ENCODE data around the gene RPRD2. TPM values are rescaled to one million over a fixed set of nuclear protein-coding genes. Genes with fewer than 3 reads are reported as not detected.

RPRD2 gene
- polyA plus RNA-seq, 3 donors: 5.9 to 9.7 (median 8.2) TPM

- H3K9me3 ChIP-seq (replicated peaks in 1 of 2; ENCODE audit: control insufficient read depth in 1 of 2, insufficient read depth in 1 of 2, low read length in 2 of 2): no peaks in the 10 kb centered on the region
- no peak for TF ChIP-seq CTCF (IDR thresholded peaks at IDR 0.05)
- Mint-ChIP-seq H3K9me3 (peaks cover 0 to 6% (median 0%) of the 10 kb centered on the region in 7 donors), H3K27ac (peak overlapping the region in 1 of 7 donors; percentile 15), H3K4me3 (no peak overlapping the region), H3K36me3 (no peaks in the 10 kb centered on the region), H3K27me3 (ENCODE audit: low read depth in 3 of 3) (peaks cover 1 to 5% (median 4%) of the 10 kb centered on the region in 3 donors), H3K4me1 (peaks cover 1% of the 10 kb centered on the region)
- no peak overlapping the region for H3K27ac ChIP-seq (ENCODE audit: low read depth in 1 of 2, low read length in 2 of 2)
- no peaks in the 10 kb centered on the region for H4K20me1 ChIP-seq (ENCODE audit: insufficient read depth, low read length)
- H3K4me1 ChIP-seq (ENCODE audit: control insufficient read depth in 1 of 2, insufficient read depth in 2 of 2, low read length in 2 of 2): no peaks in the 10 kb centered on the region
- no peak overlapping the region for H3K4me3 ChIP-seq (replicated peaks in 1 of 3; ENCODE audit: low read depth in 2 of 3, low read length in 3 of 3)
- WGBS (ENCODE audit: insufficient coverage): no CpG with 5 or more reads among the region's 2 CpGs
- intact Hi-C loops (cut with micrococcal nuclease): loop anchor here in 1 of 2 donors (10.0 kb wide), 1 partner anchor 75 kb away; no protein-coding TSS in a partner anchor
- H2AFZ ChIP-seq (ENCODE audit: insufficient read depth, low read depth, low read length, poor library complexity, severe bottlenecking): no peak overlapping the region
- H3K4me2 ChIP-seq (replicated peaks; ENCODE audit: extremely low read depth, low read length, poor library complexity, severe bottlenecking): no peak overlapping the region
- no peaks in the 10 kb centered on the region for H3K36me3 ChIP-seq (replicated peaks in 1 of 2; ENCODE audit: control insufficient read depth in 1 of 2, insufficient read depth in 2 of 2, low read length in 2 of 2)
- no peak for DNase-seq
- no peak overlapping the region for H3K9ac ChIP-seq (ENCODE audit: insufficient read depth, low read length, poor library complexity, severe bottlenecking)
- H3K27me3 ChIP-seq (ENCODE audit: control insufficient read depth in 2 of 2, insufficient read depth in 2 of 2, low read length in 2 of 2): peaks cover 0 to 2% of the 10 kb centered on the region in 2 donors
- H3K79me2 ChIP-seq (ENCODE audit: insufficient read depth, low read length): no peaks in the 10 kb centered on the region
Observed at GRCh38 chr1:150479927-150480352, 116.0 kb downstream of the RPRD2 start.

GRCh38 chr1:150484431-150484830 is 120.5 kb downstream of the RPRD2 start:
- peaks cover 0 to 8% (median 0%) of the 10 kb centered on the region in 7 donors for H3K9me3 Mint-ChIP-seq
- no peaks in the 10 kb centered on the region for H4K20me1 ChIP-seq (ENCODE audit: insufficient read depth, low read length)
- peaks cover 7% of the 10 kb centered on the region in 2 donors for H3K36me3 Mint-ChIP-seq
- intact Hi-C loops (cut with micrococcal nuclease): loop anchor here in 1 of 2 donors (10.0 kb wide), 1 partner anchor 70 kb away; no protein-coding TSS in a partner anchor
- 90% methylated on average over 2 of the region's 5 CpGs for WGBS (ENCODE audit: insufficient coverage)
- no peak for DNase-seq
- H3K36me3 ChIP-seq (replicated peaks in 1 of 2; ENCODE audit: control insufficient read depth in 1 of 2, insufficient read depth in 2 of 2, low read length in 2 of 2): peaks cover 0 to 8% of the 10 kb centered on the region in 2 donors
- H3K79me2 ChIP-seq (ENCODE audit: insufficient read depth, low read length): peaks cover 10% of the 10 kb centered on the region
- no peak overlapping the region for H3K27ac Mint-ChIP-seq
- no peak overlapping the region for H3K4me3 Mint-ChIP-seq
- peaks cover 9% of the 10 kb centered on the region in 2 donors for H3K4me1 ChIP-seq (ENCODE audit: control insufficient read depth in 1 of 2, insufficient read depth in 2 of 2, low read length in 2 of 2)
- H3K9ac ChIP-seq (ENCODE audit: insufficient read depth, low read length, poor library complexity, severe bottlenecking): no peak overlapping the region
- no peak overlapping the region for H3K4me3 ChIP-seq (replicated peaks in 1 of 3; ENCODE audit: low read depth in 2 of 3, low read length in 3 of 3)
- TF ChIP-seq CTCF (IDR thresholded peaks at IDR 0.05): no peak
- H3K27ac ChIP-seq (ENCODE audit: low read depth in 1 of 2, low read length in 2 of 2): no peak overlapping the region
- peaks cover 11% of the 10 kb centered on the region for H3K4me1 Mint-ChIP-seq
- no peaks in the 10 kb centered on the region for H3K9me3 ChIP-seq (replicated peaks in 1 of 2; ENCODE audit: control insufficient read depth in 1 of 2, insufficient read depth in 1 of 2, low read length in 2 of 2)
- H3K27me3 ChIP-seq (ENCODE audit: control insufficient read depth in 2 of 2, insufficient read depth in 2 of 2, low read length in 2 of 2): peaks cover 0 to 2% of the 10 kb centered on the region in 2 donors
- H2AFZ ChIP-seq (ENCODE audit: insufficient read depth, low read depth, low read length, poor library complexity, severe bottlenecking): no peak overlapping the region
- H3K27me3 Mint-ChIP-seq (ENCODE audit: low read depth in 3 of 3): peaks cover 3 to 7% (median 5%) of the 10 kb centered on the region in 3 donors
- no peak overlapping the region for H3K4me2 ChIP-seq (replicated peaks; ENCODE audit: extremely low read depth, low read length, poor library complexity, severe bottlenecking)

Data from CD14-positive monocyte (primary cell).